ENCODE measurements around the gene ZNF532. TPM values are rescaled to one million over a fixed set of nuclear protein-coding genes. Genes with fewer than 3 reads are reported as not detected.
A peak's percentile ranks its signal among the peaks of the same experiment; 100 is the strongest.

ZNF532 gene
- total RNA-seq, 1 donor from 2014 or later, result 137 TPM

GRCh38 chr18:58850786-58851469 lies 13.7 kb upstream of the ZNF532 start:
- H3K27ac Mint-ChIP-seq, result peak overlapping the region; percentile 96
- Histone ChIP-seq H3K9me3 (ENCODE audit: low read depth) (no peaks in the 10 kb centered on the region), H3K9ac (no peak overlapping the region), H3K4me2 (peak overlapping the region; percentile 16), H4K20me1 (ENCODE audit: low read depth) (peaks cover 22% of the 10 kb centered on the region), H3K4me3 (no peak overlapping the region), H2AFZ (replicated peaks) (no peak overlapping the region), H3K27ac (no peak overlapping the region), H3K4me1 (peaks cover 41% of the 10 kb centered on the region), H3K36me3 (no peaks in the 10 kb centered on the region), H3K27me3 (peaks cover 37% of the 10 kb centered on the region), H3K79me2 (ENCODE audit: low read depth) (no peaks in the 10 kb centered on the region), H3F3A (ENCODE audit: low read depth) (peaks cover 46% of the 10 kb centered on the region)
- peaks cover 36% of the 10 kb centered on the region for H3K27me3 Mint-ChIP-seq (ENCODE audit: insufficient read depth, low read depth)
- no peak for DNase-seq (ENCODE audit: low spot score)
- H3K4me3 Mint-ChIP-seq, result no peak overlapping the region
- H3K4me1 Mint-ChIP-seq, result peaks cover 55% of the 10 kb centered on the region
- H3K9me3 Mint-ChIP-seq, result peaks cover 9% of the 10 kb centered on the region
- peaks cover 2% of the 10 kb centered on the region for H3K36me3 Mint-ChIP-seq
- TF ChIP-seq EZH2phosphoT487 (IDR thresholded peaks at IDR 0.05), result no peak
- TF ChIP-seq, protein P1, sequence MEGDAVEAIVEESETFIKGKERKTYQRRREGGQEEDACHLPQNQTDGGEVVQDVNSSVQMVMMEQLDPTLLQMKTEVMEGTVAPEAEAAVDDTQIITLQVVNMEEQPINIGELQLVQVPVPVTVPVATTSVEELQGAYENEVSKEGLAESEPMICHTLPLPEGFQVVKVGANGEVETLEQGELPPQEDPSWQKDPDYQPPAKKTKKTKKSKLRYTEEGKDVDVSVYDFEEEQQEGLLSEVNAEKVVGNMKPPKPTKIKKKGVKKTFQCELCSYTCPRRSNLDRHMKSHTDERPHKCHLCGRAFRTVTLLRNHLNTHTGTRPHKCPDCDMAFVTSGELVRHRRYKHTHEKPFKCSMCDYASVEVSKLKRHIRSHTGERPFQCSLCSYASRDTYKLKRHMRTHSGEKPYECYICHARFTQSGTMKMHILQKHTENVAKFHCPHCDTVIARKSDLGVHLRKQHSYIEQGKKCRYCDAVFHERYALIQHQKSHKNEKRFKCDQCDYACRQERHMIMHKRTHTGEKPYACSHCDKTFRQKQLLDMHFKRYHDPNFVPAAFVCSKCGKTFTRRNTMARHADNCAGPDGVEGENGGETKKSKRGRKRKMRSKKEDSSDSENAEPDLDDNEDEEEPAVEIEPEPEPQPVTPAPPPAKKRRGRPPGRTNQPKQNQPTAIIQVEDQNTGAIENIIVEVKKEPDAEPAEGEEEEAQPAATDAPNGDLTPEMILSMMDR (IDR thresholded peaks at IDR 0.05), result no peak
- TF ChIP-seq EZH2 (IDR thresholded peaks at IDR 0.05), result no peak

- Mint-ChIP-seq H3K36me3 (peaks cover 2% of the 10 kb centered on the region), H3K27ac (peak overlapping the region; percentile 78), H3K9me3 (peaks cover 9% of the 10 kb centered on the region), H3K4me1 (peaks cover 46% of the 10 kb centered on the region), H3K27me3 (ENCODE audit: insufficient read depth, low read depth) (peaks cover 36% of the 10 kb centered on the region), H3K4me3 (peak overlapping the region; percentile 3)
- Histone ChIP-seq H3K9ac (no peak overlapping the region), H2AFZ (replicated peaks) (no peak overlapping the region), H3F3A (ENCODE audit: low read depth) (peaks cover 37% of the 10 kb centered on the region), H3K4me2 (peak overlapping the region; percentile 2), H4K20me1 (ENCODE audit: low read depth) (peaks cover 14% of the 10 kb centered on the region), H3K4me3 (no peak overlapping the region), H3K27ac (no peak overlapping the region), H3K4me1 (peaks cover 37% of the 10 kb centered on the region), H3K79me2 (ENCODE audit: low read depth) (no peaks in the 10 kb centered on the region), H3K27me3 (peaks cover 28% of the 10 kb centered on the region), H3K36me3 (no peaks in the 10 kb centered on the region), H3K9me3 (ENCODE audit: low read depth) (no peaks in the 10 kb centered on the region)
- no peak for TF ChIP-seq EZH2 (IDR thresholded peaks at IDR 0.05)
- no peak for TF ChIP-seq EZH2phosphoT487 (IDR thresholded peaks at IDR 0.05)
- TF ChIP-seq, protein P1 (IDR thresholded peaks at IDR 0.05), result no peak
- DNase-seq (ENCODE audit: low spot score), result no peak
Observed at GRCh38 chr18:58851856-58852255, 12.8 kb upstream of the ZNF532 start.

- H3F3A ChIP-seq (ENCODE audit: low read depth), result peaks cover 30% of the 10 kb centered on the region
- no peak overlapping the region for H3K27ac ChIP-seq
- peaks cover 31% of the 10 kb centered on the region for H3K4me1 ChIP-seq
- Mint-ChIP-seq H3K4me1 (peaks cover 38% of the 10 kb centered on the region), H3K4me3 (no peak overlapping the region), H3K36me3 (peaks cover 2% of the 10 kb centered on the region), H3K27ac (no peak overlapping the region), H3K27me3 (ENCODE audit: insufficient read depth, low read depth) (peaks cover 30% of the 10 kb centered on the region), H3K9me3 (peaks cover 9% of the 10 kb centered on the region)
- H3K9me3 ChIP-seq (ENCODE audit: low read depth), result no peaks in the 10 kb centered on the region
- H2AFZ ChIP-seq (replicated peaks), result no peak overlapping the region
- H3K36me3 ChIP-seq, result no peaks in the 10 kb centered on the region
- H3K4me2 ChIP-seq, result no peak overlapping the region
- H3K9ac ChIP-seq, result no peak overlapping the region
- TF ChIP-seq EZH2phosphoT487 (IDR thresholded peaks at IDR 0.05) (no peak), EZH2 (IDR thresholded peaks at IDR 0.05) (no peak)
- TF ChIP-seq, protein P1 (IDR thresholded peaks at IDR 0.05), result no peak
- H3K27me3 ChIP-seq, result peaks cover 23% of the 10 kb centered on the region
- H3K79me2 ChIP-seq (ENCODE audit: low read depth), result no peaks in the 10 kb centered on the region
- no peak overlapping the region for H3K4me3 ChIP-seq
- no peak for DNase-seq (ENCODE audit: low spot score)
- H4K20me1 ChIP-seq (ENCODE audit: low read depth), result peaks cover 6% of the 10 kb centered on the region
Observed at GRCh38 chr18:58852629-58853028, 12.0 kb upstream of the ZNF532 start.
